NCI-H2171 treated with DMSO at 0.1 percent for 48 hours (cell line): ENCODE measurements around the gene SYF2.

ENCODE experiments used
- DNase-seq: peaks from one replicate; lab custom pipeline; 2025; lab: John Stamatoyannopoulos, UW

The SYF2 gene

DNA sequence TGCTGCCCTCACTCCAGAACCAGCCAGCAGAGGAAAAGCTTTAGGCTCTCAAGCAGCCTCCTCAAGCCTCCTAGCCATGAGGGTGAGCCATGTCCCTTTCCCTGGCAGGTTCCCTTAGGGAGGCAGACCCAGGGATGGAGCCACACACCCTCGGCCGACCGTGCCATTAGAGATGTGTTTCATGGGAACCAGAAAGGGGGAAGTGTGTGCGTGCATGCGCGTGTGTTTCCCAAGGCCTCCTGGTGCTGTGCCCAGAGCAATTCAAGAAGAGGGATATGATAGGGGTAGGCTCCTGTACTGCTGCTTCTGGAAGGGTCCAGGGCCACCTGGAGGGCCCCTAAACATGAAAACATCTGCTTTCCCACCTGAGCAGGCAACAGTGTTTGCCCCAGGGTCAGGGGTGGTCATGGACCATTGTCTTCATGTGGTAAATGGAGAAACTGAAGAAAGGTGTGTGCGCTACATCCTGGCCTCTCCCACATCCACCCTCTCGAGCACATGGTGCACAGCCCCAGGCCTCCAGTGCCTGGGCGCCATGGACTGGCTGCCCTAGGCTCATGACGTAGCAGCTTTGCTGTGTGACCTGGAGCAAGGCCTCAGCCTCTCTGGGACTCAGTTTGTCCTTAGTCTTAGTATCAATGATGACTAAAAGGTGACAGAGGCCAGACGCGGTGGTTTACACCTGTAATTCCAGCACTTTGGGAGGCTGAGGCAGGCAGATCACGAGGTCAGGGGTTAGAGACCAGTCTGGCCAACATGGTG lies 48.1 kb downstream of the SYF2 start:
- DNase-seq: no peak

DNA sequence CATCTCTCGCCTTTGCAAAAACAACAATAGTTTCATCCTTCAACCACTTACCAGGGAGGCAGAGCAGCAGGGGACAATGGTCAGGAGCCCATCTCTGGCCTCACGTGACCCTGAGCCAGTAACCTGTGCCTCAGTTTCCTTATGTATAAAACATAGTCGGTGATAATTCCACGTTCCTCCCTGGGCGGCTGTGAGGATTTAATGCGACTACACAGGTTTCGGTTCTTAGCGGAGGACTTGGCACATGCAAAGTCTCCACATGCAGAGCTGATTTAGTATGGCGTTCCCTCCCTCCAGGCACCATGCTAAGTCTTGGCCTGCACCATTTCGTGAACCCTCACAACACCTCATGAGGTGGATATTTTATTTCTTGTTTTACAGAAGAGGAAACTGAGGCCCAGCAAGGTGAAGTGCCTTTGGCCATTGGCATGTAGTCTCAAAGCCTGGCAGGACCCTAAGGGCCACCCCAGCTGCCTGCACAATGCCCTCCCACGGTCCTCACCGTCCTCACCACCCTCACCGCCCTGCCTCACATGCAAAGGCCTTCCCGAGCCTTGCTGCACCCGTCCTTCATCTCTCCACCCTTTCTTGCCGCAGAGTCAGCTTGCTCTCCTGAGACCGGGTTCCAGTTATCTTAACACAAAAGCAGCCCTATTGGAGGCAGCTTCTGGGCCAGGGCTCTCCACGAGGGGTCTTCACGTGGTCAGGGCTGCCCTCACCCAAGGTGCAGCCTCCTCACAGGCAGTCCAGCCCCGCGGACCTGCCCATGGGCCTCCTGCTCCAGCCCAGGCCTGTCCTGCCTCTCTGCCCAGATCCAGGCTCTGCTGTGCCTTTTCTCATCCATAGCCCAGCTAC lies 48.9 kb downstream of the SYF2 start:
- DNase-seq: no peak

- DNase-seq: no peak
Observed at GRCh38 chr1:25182629-25183028, 49.7 kb downstream of the SYF2 start.

GRCh38 chr1:25180996-25181395 lies 51.3 kb downstream of the SYF2 start:
- no peak for DNase-seq

GRCh38 chr1:25178917-25179561 lies 53.3 kb downstream of the SYF2 start:
- no peak for DNase-seq

- DNase-seq: no peak
Observed at GRCh38 chr1:25174730-25175612, 57.3 kb downstream of the SYF2 start.

GRCh38 chr1:25174363-25174729 lies 58.0 kb downstream of the SYF2 start:
- no peak for DNase-seq

GRCh38 chr1:25173809-25174340 lies 58.4 kb downstream of the SYF2 start:
- no peak for DNase-seq
